NB4 (cell line): Measurements from ENCODE around the gene RHBDF1.

ENCODE experiments used
- CTCF ChIP-seq: IDR thresholded peaks from one replicate; pipeline ENCODE4 v1.5.1; 2012; ENCODE audit warnings: low read depth, low read length
- MAX ChIP-seq: IDR thresholded peaks from 2 replicates; pipeline ENCODE4 v1.6.1; 2011; ENCODE audit warnings: low read depth, low read length
- POLR2A ChIP-seq: IDR thresholded peaks from 2 replicates; pipeline ENCODE4 v1.6.1; 2011; ENCODE audit warnings: mild to moderate bottlenecking; ENCODE audit not compliant: insufficient read length; ENCODE audit errors: extremely low read depth

- no peak for TF ChIP-seq CTCF
- TF ChIP-seq POLR2A: no peak
- no peak for TF ChIP-seq MAX
These were observed 31.9 kb upstream of the RHBDF1 start for GRCh38 chr16:104355-104754.
